Measurements from ENCODE around the gene NDP. TPM values are rescaled to one million over a fixed set of nuclear protein-coding genes. Genes with fewer than 3 reads are reported as not detected.

The NDP gene
- total RNA-seq, 1 experiment from 2014 or later = not detected

DNA sequence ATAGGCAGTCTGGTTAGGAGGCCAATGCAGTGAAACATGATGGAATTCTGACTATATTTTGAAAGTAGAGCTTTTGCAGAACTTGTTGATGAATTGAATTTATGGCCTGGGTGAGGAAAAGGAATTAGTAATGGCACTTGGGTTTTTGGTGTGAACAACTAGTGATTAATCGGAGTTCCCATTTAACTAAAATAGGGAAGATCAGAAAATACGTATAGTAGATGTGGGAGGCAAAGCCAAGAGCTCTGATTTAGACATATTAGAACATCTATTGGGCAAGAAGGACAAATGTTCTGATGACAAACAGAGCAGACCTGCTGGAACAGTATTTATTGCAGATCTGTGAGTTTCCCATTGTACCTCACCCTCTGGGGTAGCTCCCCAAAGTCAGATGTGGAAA is 12.3 kb upstream of the NDP start:
- Histone ChIP-seq H3K4me2 (ENCODE audit: low read length) (no peak overlapping the region), H3K4me3 (replicated peaks in 1 of 2; ENCODE audit: low read depth in 1 of 2, low read length in 2 of 2) (no peak overlapping the region), H3K27ac (ENCODE audit: low read depth, low read length) (no peak overlapping the region), H3K79me2 (ENCODE audit: insufficient read depth, low read length) (no peaks in the 10 kb centered on the region), H3K9me2 (ENCODE audit: insufficient read depth) (no peaks in the 10 kb centered on the region), H3K36me3 (ENCODE audit: control insufficient read depth in 1 of 2, insufficient read depth in 2 of 2, low read length in 2 of 2) (no peaks in the 10 kb centered on the region), H3K4me1 (ENCODE audit: control insufficient read depth in 1 of 2, insufficient read depth in 2 of 2, low read length in 2 of 2) (no peaks in the 10 kb centered on the region), H3K9me3 (ENCODE audit: control insufficient read depth in 1 of 2, insufficient read depth in 1 of 2, low read depth in 1 of 2, low read length in 2 of 2) (no peaks in the 10 kb centered on the region), H3K9ac (ENCODE audit: low read length) (no peak overlapping the region), H3K27me3 (ENCODE audit: insufficient read depth, low read length) (no peaks in the 10 kb centered on the region), H4K20me1 (ENCODE audit: insufficient read depth) (no peaks in the 10 kb centered on the region), H2AFZ (ENCODE audit: low read depth, low read length, poor library complexity, severe bottlenecking) (no peak overlapping the region)
- intact Hi-C loops (cut with micrococcal nuclease) = no loop called here
- CTCF ChIA-PET = no interaction called here
- TF ChIP-seq, protein P1, sequence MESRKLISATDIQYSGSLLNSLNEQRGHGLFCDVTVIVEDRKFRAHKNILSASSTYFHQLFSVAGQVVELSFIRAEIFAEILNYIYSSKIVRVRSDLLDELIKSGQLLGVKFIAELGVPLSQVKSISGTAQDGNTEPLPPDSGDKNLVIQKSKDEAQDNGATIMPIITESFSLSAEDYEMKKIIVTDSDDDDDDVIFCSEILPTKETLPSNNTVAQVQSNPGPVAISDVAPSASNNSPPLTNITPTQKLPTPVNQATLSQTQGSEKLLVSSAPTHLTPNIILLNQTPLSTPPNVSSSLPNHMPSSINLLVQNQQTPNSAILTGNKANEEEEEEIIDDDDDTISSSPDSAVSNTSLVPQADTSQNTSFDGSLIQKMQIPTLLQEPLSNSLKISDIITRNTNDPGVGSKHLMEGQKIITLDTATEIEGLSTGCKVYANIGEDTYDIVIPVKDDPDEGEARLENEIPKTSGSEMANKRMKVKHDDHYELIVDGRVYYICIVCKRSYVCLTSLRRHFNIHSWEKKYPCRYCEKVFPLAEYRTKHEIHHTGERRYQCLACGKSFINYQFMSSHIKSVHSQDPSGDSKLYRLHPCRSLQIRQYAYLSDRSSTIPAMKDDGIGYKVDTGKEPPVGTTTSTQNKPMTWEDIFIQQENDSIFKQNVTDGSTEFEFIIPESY (IDR thresholded peaks at IDR 0.05; ENCODE audit: extremely low read depth, insufficient replicate concordance, low read length) = no peak
- no peak for TF ChIP-seq CEBPB (IDR thresholded peaks at IDR 0.05; ENCODE audit: low read depth)
- TF ChIP-seq ZNF274 (IDR thresholded peaks at IDR 0.05; ENCODE audit: low read depth, low read length) = no peak
- no peak for TF ChIP-seq ZFX (IDR thresholded peaks at IDR 0.05)
- no peak for TF ChIP-seq EZH2phosphoT487 (IDR thresholded peaks at IDR 0.05; ENCODE audit: borderline replicate concordance)
- no peak for TF ChIP-seq TCF7L2 (IDR thresholded peaks at IDR 0.05; ENCODE audit: borderline replicate concordance, extremely low read depth, insufficient read depth, insufficient read length)
- TF ChIP-seq, protein P2, sequence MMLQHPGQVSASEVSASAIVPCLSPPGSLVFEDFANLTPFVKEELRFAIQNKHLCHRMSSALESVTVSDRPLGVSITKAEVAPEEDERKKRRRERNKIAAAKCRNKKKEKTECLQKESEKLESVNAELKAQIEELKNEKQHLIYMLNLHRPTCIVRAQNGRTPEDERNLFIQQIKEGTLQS (IDR thresholded peaks at IDR 0.05) = no peak
- no peak for TF ChIP-seq EZH2 (IDR thresholded peaks at IDR 0.05)
- no peak for TF ChIP-seq CBX3 (IDR thresholded peaks at IDR 0.05; ENCODE audit: low read depth)
- no peak for TF ChIP-seq SIN3A (IDR thresholded peaks at IDR 0.05; ENCODE audit: low read depth)
- TF ChIP-seq SP1 (IDR thresholded peaks at IDR 0.05; ENCODE audit: low read depth) = no peak
- no peak for TF ChIP-seq EGR1 (IDR thresholded peaks at IDR 0.05; ENCODE audit: low read depth)
- TF ChIP-seq YY1 (IDR thresholded peaks at IDR 0.05; ENCODE audit: extremely low read depth, insufficient replicate concordance, low read depth, low read length) = no peak
- BruUV-seq (replicated peaks) = no TSS peak
- RAD21 ChIA-PET (ENCODE audit: low non-redundant PET in 1 of 2, low total read pairs in 2 of 2, uncharacterized antibody in 2 of 2, unreplicated experiment in 2 of 2) = no interaction called here
- DNase-seq (ENCODE audit: low read depth, low spot score) (no peak), ATAC-seq (no peak)
- POLR2A ChIA-PET = no interaction called here

Data from HCT116 (cell line).